PFSK-1 (cell line): Measurements from ENCODE around the gene TMEM198.

ENCODE experiments used
- FOXP2 ChIP-seq: optimal IDR thresholded peaks from 2 replicates; pipeline ENCODE3; 2011; ENCODE audit warnings: borderline replicate concordance, control low read depth, inconsistent platforms; ENCODE audit not compliant: insufficient read depth; ENCODE audit errors: extremely low read length, extremely low read depth
- POLR2AphosphoS5 ChIP-seq: IDR thresholded peaks from 2 replicates; pipeline ENCODE4 v1.6.1; 2012; ENCODE audit warnings: low read depth, mild to moderate bottlenecking, control low read depth, low read length, moderate library complexity
- REST ChIP-seq, 2 experiments: IDR thresholded peaks; 2 replicates each; pipeline versions ENCODE4 v1.6.1 to v1.8.0; 2011 to 2012; ENCODE audit warnings: low read depth in 2 of 2, low read length in 2 of 2, control low read depth in 1 of 2, inconsistent platforms in 1 of 2, mild to moderate bottlenecking in 1 of 2, moderate library complexity in 1 of 2; ENCODE audit not compliant: insufficient read depth in 1 of 2
- SIN3A ChIP-seq: IDR thresholded peaks from 2 replicates; pipeline ENCODE4 v1.6.1; 2012; ENCODE audit warnings: mild to moderate bottlenecking, low read length, moderate library complexity, borderline replicate concordance; ENCODE audit not compliant: insufficient read depth
- TAF1 ChIP-seq: IDR thresholded peaks from 2 replicates; pipeline ENCODE4 v1.6.1; 2012; ENCODE audit warnings: low read length, control low read depth, borderline replicate concordance; ENCODE audit not compliant: insufficient read depth

Gene TMEM198

GRCh38 chr2:219574484-219575311, 30.9 kb downstream of the TMEM198 start:
- no peak for TF ChIP-seq REST (IDR thresholded peaks at IDR 0.05; ENCODE audit: insufficient read depth in 1 of 2, low read depth in 2 of 2, low read length in 2 of 2)
- TF ChIP-seq POLR2AphosphoS5: no peak
- no peak for TF ChIP-seq SIN3A
- no peak for TF ChIP-seq TAF1
- TF ChIP-seq FOXP2: no peak

- no peak for TF ChIP-seq POLR2AphosphoS5
- TF ChIP-seq REST (IDR thresholded peaks at IDR 0.05; ENCODE audit: insufficient read depth in 1 of 2, low read depth in 2 of 2, low read length in 2 of 2): no peak
- TF ChIP-seq TAF1: no peak
- TF ChIP-seq FOXP2: no peak
- no peak for TF ChIP-seq SIN3A
Measured at GRCh38 chr2:219575566-219576504, 32.0 kb downstream of the TMEM198 start.

- TF ChIP-seq REST (IDR thresholded peaks at IDR 0.05; ENCODE audit: insufficient read depth in 1 of 2, low read depth in 2 of 2, low read length in 2 of 2): no peak
- no peak for TF ChIP-seq FOXP2
- no peak for TF ChIP-seq POLR2AphosphoS5
- no peak for TF ChIP-seq SIN3A
- no peak for TF ChIP-seq TAF1
Measured at GRCh38 chr2:219576505-219577388, 32.9 kb downstream of the TMEM198 start.

GRCh38 chr2:219578811-219579613, 35.2 kb downstream of the TMEM198 start:
- TF ChIP-seq REST (IDR thresholded peaks at IDR 0.05; ENCODE audit: insufficient read depth in 1 of 2, low read depth in 2 of 2, low read length in 2 of 2) (no peak), SIN3A (no peak), POLR2AphosphoS5 (no peak)
